ENCODE measurements around the gene MAPKAP1. TPM values are rescaled to one million over a fixed set of nuclear protein-coding genes. Genes with fewer than 3 reads are reported as not detected.

The MAPKAP1 gene
- total and polyA plus RNA-seq, 2 experiments from 2014 or later = 68.4 to 98.5 TPM

DNA sequence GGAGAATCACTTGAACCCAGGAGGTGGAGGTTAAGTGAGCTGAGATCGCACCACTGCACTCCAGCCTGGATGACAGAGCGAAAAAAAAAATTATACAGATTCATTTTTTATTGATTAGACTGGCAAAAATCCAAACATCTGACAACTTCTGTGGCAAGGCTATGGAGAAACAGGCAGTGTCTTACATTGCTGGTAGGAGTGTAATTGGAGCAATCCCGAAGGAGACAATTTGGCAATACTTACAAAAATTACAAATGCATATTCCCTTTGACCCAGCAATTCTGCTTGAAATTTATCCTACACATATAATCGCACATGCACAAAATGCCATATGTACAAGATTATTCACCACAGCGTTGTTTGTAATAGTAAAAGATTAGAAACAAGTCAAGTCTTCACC is 86.8 kb downstream of the MAPKAP1 start:
- no peak overlapping the region for H3K4me3 Mint-ChIP-seq
- ATAC-seq = no peak
- H3K9me2 ChIP-seq (ENCODE audit: insufficient read depth) = no peaks in the 10 kb centered on the region

More for the DNA sequence above, 86.8 kb downstream of the MAPKAP1 start:
- H3K27ac Mint-ChIP-seq = no peak overlapping the region
- Histone ChIP-seq H3K36me3 (ENCODE audit: insufficient read depth) (no peaks in the 10 kb centered on the region), H4K20me1 (replicated peaks; ENCODE audit: insufficient read depth) (0 out of 2 replicates have a peak, but pooled peaks cover 3% of the 10 kb centered on the region), H3F3A (replicated peaks; ENCODE audit: low read depth) (no peaks in the 10 kb centered on the region), H3K27ac (ENCODE audit: low read depth) (no peak overlapping the region), H3K4me3 (no peak overlapping the region), H2AFZ (no peak overlapping the region), H3K4me1 (ENCODE audit: insufficient read depth) (0 out of 2 replicates have a peak, but pooled peaks cover under 1% of the 10 kb centered on the region), H3K4me2 (no peak overlapping the region), H3K79me2 (replicated peaks; ENCODE audit: insufficient read depth) (peaks cover 59% of the 10 kb centered on the region), H3K27me3 (ENCODE audit: insufficient read depth) (no peaks in the 10 kb centered on the region)
- peaks cover under 1% of the 10 kb centered on the region for H3K27me3 Mint-ChIP-seq (ENCODE audit: insufficient read depth, low read depth, poor library complexity)
- H3K36me3 Mint-ChIP-seq (ENCODE audit: low read depth) = peaks cover 12% of the 10 kb centered on the region
- TF ChIP-seq, protein P1, sequence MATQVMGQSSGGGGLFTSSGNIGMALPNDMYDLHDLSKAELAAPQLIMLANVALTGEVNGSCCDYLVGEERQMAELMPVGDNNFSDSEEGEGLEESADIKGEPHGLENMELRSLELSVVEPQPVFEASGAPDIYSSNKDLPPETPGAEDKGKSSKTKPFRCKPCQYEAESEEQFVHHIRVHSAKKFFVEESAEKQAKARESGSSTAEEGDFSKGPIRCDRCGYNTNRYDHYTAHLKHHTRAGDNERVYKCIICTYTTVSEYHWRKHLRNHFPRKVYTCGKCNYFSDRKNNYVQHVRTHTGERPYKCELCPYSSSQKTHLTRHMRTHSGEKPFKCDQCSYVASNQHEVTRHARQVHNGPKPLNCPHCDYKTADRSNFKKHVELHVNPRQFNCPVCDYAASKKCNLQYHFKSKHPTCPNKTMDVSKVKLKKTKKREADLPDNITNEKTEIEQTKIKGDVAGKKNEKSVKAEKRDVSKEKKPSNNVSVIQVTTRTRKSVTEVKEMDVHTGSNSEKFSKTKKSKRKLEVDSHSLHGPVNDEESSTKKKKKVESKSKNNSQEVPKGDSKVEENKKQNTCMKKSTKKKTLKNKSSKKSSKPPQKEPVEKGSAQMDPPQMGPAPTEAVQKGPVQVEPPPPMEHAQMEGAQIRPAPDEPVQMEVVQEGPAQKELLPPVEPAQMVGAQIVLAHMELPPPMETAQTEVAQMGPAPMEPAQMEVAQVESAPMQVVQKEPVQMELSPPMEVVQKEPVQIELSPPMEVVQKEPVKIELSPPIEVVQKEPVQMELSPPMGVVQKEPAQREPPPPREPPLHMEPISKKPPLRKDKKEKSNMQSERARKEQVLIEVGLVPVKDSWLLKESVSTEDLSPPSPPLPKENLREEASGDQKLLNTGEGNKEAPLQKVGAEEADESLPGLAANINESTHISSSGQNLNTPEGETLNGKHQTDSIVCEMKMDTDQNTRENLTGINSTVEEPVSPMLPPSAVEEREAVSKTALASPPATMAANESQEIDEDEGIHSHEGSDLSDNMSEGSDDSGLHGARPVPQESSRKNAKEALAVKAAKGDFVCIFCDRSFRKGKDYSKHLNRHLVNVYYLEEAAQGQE (IDR thresholded peaks at IDR 0.05; ENCODE audit: unreplicated experiment) = no peak
- TF ChIP-seq, protein P2, sequence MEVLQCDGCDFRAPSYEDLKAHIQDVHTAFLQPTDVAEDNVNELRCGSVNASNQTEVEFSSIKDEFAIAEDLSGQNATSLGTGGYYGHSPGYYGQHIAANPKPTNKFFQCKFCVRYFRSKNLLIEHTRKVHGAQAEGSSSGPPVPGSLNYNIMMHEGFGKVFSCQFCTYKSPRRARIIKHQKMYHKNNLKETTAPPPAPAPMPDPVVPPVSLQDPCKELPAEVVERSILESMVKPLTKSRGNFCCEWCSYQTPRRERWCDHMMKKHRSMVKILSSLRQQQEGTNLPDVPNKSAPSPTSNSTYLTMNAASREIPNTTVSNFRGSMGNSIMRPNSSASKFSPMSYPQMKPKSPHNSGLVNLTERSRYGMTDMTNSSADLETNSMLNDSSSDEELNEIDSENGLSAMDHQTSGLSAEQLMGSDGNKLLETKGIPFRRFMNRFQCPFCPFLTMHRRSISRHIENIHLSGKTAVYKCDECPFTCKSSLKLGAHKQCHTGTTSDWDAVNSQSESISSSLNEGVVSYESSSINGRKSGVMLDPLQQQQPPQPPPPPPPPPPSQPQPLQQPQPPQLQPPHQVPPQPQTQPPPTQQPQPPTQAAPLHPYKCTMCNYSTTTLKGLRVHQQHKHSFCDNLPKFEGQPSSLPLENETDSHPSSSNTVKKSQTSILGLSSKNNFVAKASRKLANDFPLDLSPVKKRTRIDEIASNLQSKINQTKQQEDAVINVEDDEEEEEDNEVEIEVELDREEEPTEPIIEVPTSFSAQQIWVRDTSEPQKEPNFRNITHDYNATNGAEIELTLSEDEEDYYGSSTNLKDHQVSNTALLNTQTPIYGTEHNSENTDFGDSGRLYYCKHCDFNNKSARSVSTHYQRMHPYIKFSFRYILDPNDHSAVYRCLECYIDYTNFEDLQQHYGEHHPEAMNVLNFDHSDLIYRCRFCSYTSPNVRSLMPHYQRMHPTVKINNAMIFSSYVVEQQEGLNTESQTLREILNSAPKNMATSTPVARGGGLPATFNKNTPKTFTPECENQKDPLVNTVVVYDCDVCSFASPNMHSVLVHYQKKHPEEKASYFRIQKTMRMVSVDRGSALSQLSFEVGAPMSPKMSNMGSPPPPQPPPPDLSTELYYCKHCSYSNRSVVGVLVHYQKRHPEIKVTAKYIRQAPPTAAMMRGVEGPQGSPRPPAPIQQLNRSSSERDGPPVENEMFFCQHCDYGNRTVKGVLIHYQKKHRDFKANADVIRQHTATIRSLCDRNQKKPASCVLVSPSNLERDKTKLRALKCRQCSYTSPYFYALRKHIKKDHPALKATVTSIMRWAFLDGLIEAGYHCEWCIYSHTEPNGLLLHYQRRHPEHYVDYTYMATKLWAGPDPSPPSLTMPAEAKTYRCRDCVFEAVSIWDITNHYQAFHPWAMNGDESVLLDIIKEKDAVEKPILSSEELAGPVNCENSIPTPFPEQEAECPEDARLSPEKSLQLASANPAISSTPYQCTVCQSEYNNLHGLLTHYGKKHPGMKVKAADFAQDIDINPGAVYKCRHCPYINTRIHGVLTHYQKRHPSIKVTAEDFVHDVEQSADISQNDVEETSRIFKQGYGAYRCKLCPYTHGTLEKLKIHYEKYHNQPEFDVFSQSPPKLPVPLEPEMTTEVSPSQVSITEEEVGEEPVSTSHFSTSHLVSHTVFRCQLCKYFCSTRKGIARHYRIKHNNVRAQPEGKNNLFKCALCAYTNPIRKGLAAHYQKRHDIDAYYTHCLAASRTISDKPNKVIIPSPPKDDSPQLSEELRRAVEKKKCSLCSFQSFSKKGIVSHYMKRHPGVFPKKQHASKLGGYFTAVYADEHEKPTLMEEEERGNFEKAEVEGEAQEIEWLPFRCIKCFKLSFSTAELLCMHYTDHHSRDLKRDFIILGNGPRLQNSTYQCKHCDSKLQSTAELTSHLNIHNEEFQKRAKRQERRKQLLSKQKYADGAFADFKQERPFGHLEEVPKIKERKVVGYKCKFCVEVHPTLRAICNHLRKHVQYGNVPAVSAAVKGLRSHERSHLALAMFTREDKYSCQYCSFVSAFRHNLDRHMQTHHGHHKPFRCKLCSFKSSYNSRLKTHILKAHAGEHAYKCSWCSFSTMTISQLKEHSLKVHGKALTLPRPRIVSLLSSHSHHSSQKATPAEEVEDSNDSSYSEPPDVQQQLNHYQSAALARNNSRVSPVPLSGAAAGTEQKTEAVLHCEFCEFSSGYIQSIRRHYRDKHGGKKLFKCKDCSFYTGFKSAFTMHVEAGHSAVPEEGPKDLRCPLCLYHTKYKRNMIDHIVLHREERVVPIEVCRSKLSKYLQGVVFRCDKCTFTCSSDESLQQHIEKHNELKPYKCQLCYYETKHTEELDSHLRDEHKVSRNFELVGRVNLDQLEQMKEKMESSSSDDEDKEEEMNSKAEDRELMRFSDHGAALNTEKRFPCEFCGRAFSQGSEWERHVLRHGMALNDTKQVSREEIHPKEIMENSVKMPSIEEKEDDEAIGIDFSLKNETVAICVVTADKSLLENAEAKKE (CRISPR knock-in tag; IDR thresholded peaks at IDR 0.05) = no peak
- TF ChIP-seq STAT1 (IDR thresholded peaks at IDR 0.05; ENCODE audit: unreplicated experiment) (no peak), EZH2phosphoT487 (IDR thresholded peaks at IDR 0.05; ENCODE audit: unreplicated experiment) (no peak), NANOG (IDR thresholded peaks at IDR 0.05; ENCODE audit: borderline replicate concordance) (no peak), ZNF114 (CRISPR knock-in tag; IDR thresholded peaks at IDR 0.05) (no peak), POLR2AphosphoS5 (IDR thresholded peaks at IDR 0.05; ENCODE audit: low read depth) (no peak), EZH2 (IDR thresholded peaks at IDR 0.05; ENCODE audit: low read depth, unreplicated experiment) (no peak), ZNF331 (CRISPR knock-in tag; IDR thresholded peaks at IDR 0.05; ENCODE audit: low read depth) (no peak)
- TF ChIP-seq, protein P3, sequence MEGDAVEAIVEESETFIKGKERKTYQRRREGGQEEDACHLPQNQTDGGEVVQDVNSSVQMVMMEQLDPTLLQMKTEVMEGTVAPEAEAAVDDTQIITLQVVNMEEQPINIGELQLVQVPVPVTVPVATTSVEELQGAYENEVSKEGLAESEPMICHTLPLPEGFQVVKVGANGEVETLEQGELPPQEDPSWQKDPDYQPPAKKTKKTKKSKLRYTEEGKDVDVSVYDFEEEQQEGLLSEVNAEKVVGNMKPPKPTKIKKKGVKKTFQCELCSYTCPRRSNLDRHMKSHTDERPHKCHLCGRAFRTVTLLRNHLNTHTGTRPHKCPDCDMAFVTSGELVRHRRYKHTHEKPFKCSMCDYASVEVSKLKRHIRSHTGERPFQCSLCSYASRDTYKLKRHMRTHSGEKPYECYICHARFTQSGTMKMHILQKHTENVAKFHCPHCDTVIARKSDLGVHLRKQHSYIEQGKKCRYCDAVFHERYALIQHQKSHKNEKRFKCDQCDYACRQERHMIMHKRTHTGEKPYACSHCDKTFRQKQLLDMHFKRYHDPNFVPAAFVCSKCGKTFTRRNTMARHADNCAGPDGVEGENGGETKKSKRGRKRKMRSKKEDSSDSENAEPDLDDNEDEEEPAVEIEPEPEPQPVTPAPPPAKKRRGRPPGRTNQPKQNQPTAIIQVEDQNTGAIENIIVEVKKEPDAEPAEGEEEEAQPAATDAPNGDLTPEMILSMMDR (conservative IDR thresholded peaks at IDR 0.05; ENCODE audit: low read depth in 2 of 2) = no peak
- TF ChIP-seq, protein P4, sequence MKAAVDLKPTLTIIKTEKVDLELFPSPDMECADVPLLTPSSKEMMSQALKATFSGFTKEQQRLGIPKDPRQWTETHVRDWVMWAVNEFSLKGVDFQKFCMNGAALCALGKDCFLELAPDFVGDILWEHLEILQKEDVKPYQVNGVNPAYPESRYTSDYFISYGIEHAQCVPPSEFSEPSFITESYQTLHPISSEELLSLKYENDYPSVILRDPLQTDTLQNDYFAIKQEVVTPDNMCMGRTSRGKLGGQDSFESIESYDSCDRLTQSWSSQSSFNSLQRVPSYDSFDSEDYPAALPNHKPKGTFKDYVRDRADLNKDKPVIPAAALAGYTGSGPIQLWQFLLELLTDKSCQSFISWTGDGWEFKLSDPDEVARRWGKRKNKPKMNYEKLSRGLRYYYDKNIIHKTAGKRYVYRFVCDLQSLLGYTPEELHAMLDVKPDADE (IDR thresholded peaks at IDR 0.05) = no peak
- no peaks in the 10 kb centered on the region; the same call in 1 of the 3 replicates for H3K4me1 Mint-ChIP-seq
- H3K9me3 Mint-ChIP-seq = peaks cover 13% of the 10 kb centered on the region; the same call in 2 of the 3 replicates
- DNase-seq (ENCODE audit: low spot score) = no peak

Measured in GM23338 (cell line).